NCI-H82 treated with DMSO at 0.1 percent for 48 hours (cell line): ENCODE results near the gene USP32.
A peak's percentile ranks its signal among the peaks of the same experiment; 100 is the strongest.

Source experiments
- DNase-seq: peaks from one replicate; lab custom pipeline; 2025; ENCODE audit not compliant: unreplicated experiment; lab: John Stamatoyannopoulos, UW

Gene USP32

GRCh38 chr17:60303406-60304099, 88.4 kb downstream of the USP32 start:
- no peak for DNase-seq

GRCh38 chr17:60301649-60302048, 90.3 kb downstream of the USP32 start:
- no peak for DNase-seq

- no peak for DNase-seq
These were observed 91.0 kb downstream of the USP32 start for GRCh38 chr17:60300949-60301348.

GRCh38 chr17:60300011-60300410, 91.9 kb downstream of the USP32 start:
- DNase-seq, result no peak

GRCh38 chr17:60297760-60298401, 94.1 kb downstream of the USP32 start:
- no peak for DNase-seq

GRCh38 chr17:60296177-60296576, 95.8 kb downstream of the USP32 start:
- no peak for DNase-seq

- no peak for DNase-seq
These were observed 98.2 kb downstream of the USP32 start for GRCh38 chr17:60293580-60294335.

- no peak for DNase-seq
These were observed 99.2 kb downstream of the USP32 start for GRCh38 chr17:60292697-60293096.

- DNase-seq, result no peak
These were observed 107.2 kb downstream of the USP32 start for GRCh38 chr17:60284709-60285108.

- no peak for DNase-seq
These were observed 108.1 kb downstream of the USP32 start for GRCh38 chr17:60283816-60284215.

GRCh38 chr17:60280673-60281072, 111.3 kb downstream of the USP32 start:
- DNase-seq, result no peak

- DNase-seq, result no peak
These were observed 113.7 kb downstream of the USP32 start for GRCh38 chr17:60278237-60278636.

- peak; percentile 49 for DNase-seq
These were observed 114.7 kb downstream of the USP32 start for GRCh38 chr17:60277258-60277657.

- DNase-seq, result no peak
These were observed 122.5 kb downstream of the USP32 start for GRCh38 chr17:60269417-60269816.

GRCh38 chr17:60260540-60260939, 131.4 kb downstream of the USP32 start:
- no peak for DNase-seq

GRCh38 chr17:60258313-60258712, 133.6 kb downstream of the USP32 start:
- no peak for DNase-seq

- no peak for DNase-seq
These were observed 135.8 kb downstream of the USP32 start for GRCh38 chr17:60256174-60256573.

- no peak for DNase-seq
These were observed 138.9 kb downstream of the USP32 start for GRCh38 chr17:60253048-60253447.

GRCh38 chr17:60252459-60252858, 139.5 kb downstream of the USP32 start:
- no peak for DNase-seq

GRCh38 chr17:60249290-60249826, 142.6 kb downstream of the USP32 start:
- DNase-seq, result no peak

- no peak for DNase-seq
These were observed 143.2 kb downstream of the USP32 start for GRCh38 chr17:60248618-60249289.
